PC-3 (cell line): Measurements from ENCODE around the gene FMNL2.

Experiments
- CTCF ChIP-seq: fragments of 300-600 bp; sonication (generic); conservative IDR thresholded peaks from 2 replicates; pipeline ENCODE4 v1.5.1; 2017; ENCODE audit warnings: antibody characterized with exemption, low read depth, mild to moderate bottlenecking, low read length
- EZH2 ChIP-seq: fragments of 300-600 bp; sonication (generic); IDR thresholded peaks from one replicate; pipeline ENCODE4 v1.6.1; 2017; ENCODE audit warnings: antibody characterized with exemption, mild to moderate bottlenecking, low read length; ENCODE audit not compliant: unreplicated experiment
- EZH2phosphoT487 ChIP-seq: fragments of 300-600 bp; sonication (generic); IDR thresholded peaks from 2 replicates; pipeline ENCODE4 v1.6.1; 2018; ENCODE audit warnings: mild to moderate bottlenecking, antibody characterized with exemption, low read length, borderline replicate concordance

- TF ChIP-seq CTCF (no peak), EZH2 (no peak), EZH2phosphoT487 (no peak)
These were observed 190.4 kb downstream of the FMNL2 start for GRCh38 chr2:152525277-152525838.
